AG09319 (cell line): ENCODE measurements around the gene FRMD4B.

Experiments
- DNase-seq: peaks from one replicate; pipeline ENCODE4 v3.0.0-alpha.2; 2010; ENCODE audit warnings: low read depth; ENCODE audit errors: extremely low read depth
- CTCF ChIP-seq: IDR thresholded peaks from 2 replicates; pipeline ENCODE4 v1.5.1; 2011; ENCODE audit warnings: low read depth, mild to moderate bottlenecking, inconsistent platforms, low read length, moderate library complexity

FRMD4B gene

GRCh38 chr3:69172058-69172457 is 213.8 kb downstream of the FRMD4B start:
- DNase-seq = no peak
- no peak for TF ChIP-seq CTCF

- TF ChIP-seq CTCF = no peak
Observed at GRCh38 chr3:69166446-69166845, 219.4 kb downstream of the FRMD4B start.

GRCh38 chr3:69165744-69166143 is 220.1 kb downstream of the FRMD4B start:
- no peak for DNase-seq
- no peak for TF ChIP-seq CTCF

More at GRCh38 chr3:69166446-69166845, 219.4 kb downstream of the FRMD4B start:
- no peak for DNase-seq

- DNase-seq = no peak
- no peak for TF ChIP-seq CTCF
Observed at GRCh38 chr3:69164296-69164695, 221.6 kb downstream of the FRMD4B start.

- TF ChIP-seq CTCF = no peak
- DNase-seq = no peak
Observed at GRCh38 chr3:69162308-69162980, 223.4 kb downstream of the FRMD4B start.

- DNase-seq = peak; percentile 22
- peak; percentile 94 for TF ChIP-seq CTCF
Observed at GRCh38 chr3:69161587-69162307, 224.1 kb downstream of the FRMD4B start.

GRCh38 chr3:69160525-69160924 is 225.4 kb downstream of the FRMD4B start:
- no peak for TF ChIP-seq CTCF
- no peak for DNase-seq
